NB4 (cell line): Measurements from ENCODE around the gene SGIP1.

Source experiments
- CTCF ChIP-seq: IDR thresholded peaks from one replicate; pipeline ENCODE4 v1.5.1; 2012; ENCODE audit warnings: low read depth, low read length
- MAX ChIP-seq: IDR thresholded peaks from 2 replicates; pipeline ENCODE4 v1.6.1; 2011; ENCODE audit warnings: low read depth, low read length
- MYC ChIP-seq: IDR thresholded peaks from 2 replicates; pipeline ENCODE4 v1.6.1; 2011; ENCODE audit warnings: low read depth, low read length
- POLR2A ChIP-seq: IDR thresholded peaks from 2 replicates; pipeline ENCODE4 v1.6.1; 2011; ENCODE audit warnings: mild to moderate bottlenecking; ENCODE audit not compliant: insufficient read length; ENCODE audit errors: extremely low read depth

- TF ChIP-seq POLR2A = no peak
- TF ChIP-seq CTCF = no peak
- TF ChIP-seq MAX = no peak
- TF ChIP-seq MYC = no peak
Measured at GRCh38 chr1:66648901-66649595, 115.1 kb downstream of the SGIP1 start.
